Measurements from ENCODE around the gene UBALD1.

The UBALD1 gene

DNA sequence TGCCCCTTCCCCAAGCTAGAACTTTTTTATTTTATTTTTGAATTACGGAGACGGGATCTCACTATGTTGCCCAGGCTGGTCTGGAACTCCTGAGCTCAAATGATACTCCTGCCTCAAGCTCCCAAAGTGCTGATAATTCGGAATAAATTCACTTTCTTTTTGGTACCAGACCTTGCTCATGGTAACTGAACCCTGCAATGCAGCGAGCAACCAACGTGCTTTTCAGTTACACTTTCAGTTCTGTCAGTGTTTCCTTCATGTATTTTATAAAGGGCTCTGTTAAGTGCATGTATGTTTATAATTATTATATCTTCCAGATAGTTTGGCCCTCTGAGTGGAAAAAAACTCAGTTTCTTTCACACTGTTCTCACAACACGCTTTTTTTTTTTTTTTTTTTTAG is 44.6 kb downstream of the UBALD1 start:
- in situ Hi-C loops (cut with HindIII; ENCODE audit: low sequenced_read_pairs) = loop anchor here (5.0 kb wide), 1 partner anchor 63 kb away; no protein-coding TSS in a partner anchor

- in situ Hi-C loops (cut with HindIII; ENCODE audit: low sequenced_read_pairs) = no loop called here
These were observed 48.5 kb downstream of the UBALD1 start for GRCh38 chr16:4566144-4566543.

- in situ Hi-C loops (cut with HindIII; ENCODE audit: low sequenced_read_pairs) = no loop called here
These were observed 49.9 kb downstream of the UBALD1 start for GRCh38 chr16:4564661-4565267.

DNA sequence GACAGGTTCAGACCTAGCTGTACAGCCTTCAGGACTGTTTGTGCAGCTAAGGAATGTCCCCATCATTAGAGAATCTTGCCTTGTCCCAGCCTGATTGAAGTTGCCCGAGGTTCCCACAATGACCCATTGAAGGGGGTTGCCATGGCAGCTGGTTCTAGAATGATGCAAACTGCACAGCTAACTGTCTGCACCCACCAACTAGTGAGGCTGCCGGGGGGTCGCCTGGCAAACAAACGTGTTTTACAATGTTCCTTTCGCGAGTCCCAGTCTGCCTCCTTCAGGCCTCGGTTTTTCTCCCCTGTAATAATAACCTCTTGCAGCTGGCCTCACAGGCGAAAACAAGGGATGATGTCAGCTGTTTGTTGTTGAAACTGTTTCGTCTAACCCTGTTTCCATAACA is 53.1 kb downstream of the UBALD1 start:
- in situ Hi-C loops (cut with HindIII; ENCODE audit: low sequenced_read_pairs) = no loop called here

Measured in endothelial cell of hepatic sinusoid (primary cell).